ENCODE measurements around the gene OR13C3.
"Not testable (repeated sequence)": the region's sequence is repeated elsewhere in the genome, so short reads cannot be mapped to it uniquely, and the experiment has no call there.

Gene OR13C3

DNA sequence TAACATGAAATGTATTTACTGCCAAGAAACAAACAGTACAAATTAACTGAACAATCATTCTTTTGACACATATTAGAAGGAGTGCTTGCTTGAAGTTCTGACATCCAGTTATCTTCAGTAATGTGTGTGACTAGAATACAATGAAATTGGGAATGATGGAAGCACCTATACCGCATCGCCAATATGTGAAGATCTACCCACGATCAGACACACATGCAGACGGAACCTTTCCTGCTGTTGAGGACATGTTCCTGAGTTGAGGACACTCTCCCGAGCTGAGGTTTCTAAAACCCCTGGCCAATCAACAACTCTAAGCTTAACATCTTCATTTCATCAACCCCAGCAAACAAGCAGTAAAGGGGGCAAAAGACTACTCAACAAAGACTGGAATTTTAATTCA lies at the start of gene OR13C3:
Gene OR13C3, minus strand, starts transcription at position 101 of the 400 bp plus-strand sequence. CDS start 133 bp downstream, outside the sequence.
- no peak for DNase-seq

DNA sequence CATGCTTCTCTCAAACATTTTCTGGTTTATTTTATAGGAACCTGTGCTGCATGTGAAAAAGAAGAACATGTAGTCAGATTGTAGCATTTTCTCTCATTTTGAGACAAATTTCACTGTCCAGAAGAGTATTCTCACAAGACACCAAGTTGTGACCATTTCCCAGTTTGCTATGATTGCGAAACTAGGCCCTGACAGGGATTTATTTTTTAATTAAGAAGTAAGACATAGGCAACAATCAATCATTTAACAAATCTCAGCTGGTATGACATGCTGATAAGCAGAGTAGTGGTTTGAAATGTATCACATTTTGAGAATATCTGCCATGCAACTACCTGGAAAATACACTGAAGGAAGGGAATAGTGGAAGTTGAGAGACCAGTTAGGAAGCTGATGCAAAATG lies 43.9 kb upstream of the OR13C3 start:
- DNase-seq, result no peak

DNA sequence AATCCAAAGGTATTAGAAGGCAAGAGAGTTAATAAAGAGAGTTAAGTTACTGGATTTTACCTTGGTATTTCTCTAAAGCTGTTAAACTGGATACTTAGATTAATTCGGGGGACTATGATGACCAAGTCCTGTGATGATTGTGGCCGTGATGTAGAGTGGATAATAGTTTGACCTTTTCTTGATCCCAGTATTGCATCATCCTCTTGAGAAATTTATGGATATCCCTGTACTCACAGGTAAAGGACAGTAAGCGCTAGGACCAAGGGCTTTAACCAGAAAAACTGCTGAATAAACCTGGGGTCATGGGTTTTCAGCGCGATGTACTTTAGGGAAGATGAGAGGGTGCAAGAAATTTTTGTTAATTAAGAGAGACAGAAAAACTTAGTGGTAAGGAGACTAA lies 40.6 kb upstream of the OR13C3 start:
- no peak for DNase-seq

DNA sequence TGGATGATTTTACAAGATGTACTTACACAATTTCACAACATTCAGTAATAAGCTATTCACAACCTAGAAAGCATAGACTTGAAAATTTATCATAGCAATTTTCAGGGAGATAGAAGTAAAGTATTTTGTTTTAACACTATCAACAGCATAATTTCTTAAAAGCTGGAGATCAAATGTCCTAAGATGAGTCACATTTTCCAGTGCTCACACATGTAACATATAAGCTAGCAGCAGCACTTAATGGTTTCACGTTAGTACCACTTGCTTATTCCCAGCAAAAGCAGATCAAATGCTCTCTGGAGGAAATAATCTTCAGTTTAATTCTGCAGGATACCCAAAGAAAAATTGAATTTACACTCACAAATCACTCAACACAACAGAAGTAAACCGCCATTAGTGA lies 38.8 kb upstream of the OR13C3 start:
- DNase-seq, result no peak

DNA sequence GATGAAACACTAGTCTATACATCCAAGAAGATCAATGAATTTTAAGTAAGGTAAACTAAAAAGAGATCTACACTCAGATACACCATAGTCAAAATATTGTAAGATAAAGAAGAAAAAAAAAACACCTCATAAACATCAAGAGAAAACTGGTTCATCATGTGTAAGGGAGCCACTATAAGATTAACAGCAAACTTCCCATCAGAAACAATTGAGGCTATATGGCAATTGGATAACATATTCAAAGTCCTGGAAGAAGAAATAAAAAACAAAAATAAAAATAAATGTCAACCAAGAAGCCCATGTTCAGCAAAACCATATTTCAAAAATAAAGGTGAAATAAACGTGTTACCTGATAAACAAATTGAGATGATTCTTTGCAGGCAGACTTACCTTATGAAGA lies 36.0 kb upstream of the OR13C3 start:
- DNase-seq, result no peak

DNA sequence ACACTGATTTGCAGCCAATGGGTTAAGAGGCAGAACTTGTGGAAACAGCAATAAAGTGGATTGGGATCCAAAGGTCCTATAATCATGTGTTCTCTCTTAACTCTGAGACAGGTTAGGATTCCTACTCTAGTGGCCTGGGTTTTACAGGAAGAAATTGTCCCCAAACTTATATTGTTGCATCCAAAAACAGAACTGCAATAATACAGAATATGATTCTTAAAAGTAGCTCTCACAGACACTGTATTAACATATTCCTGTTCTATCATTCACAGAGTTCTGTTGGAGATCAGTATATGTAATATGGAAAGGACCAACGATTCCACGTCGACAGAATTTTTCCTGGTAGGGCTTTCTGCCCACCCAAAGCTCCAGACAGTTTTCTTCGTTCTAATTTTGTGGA lies 32.2 kb upstream of the OR13C3 start, which contains the start of gene OR13C8:
Gene OR13C8, plus strand, starts transcription at position 301 of the 400 bp plus-strand sequence. Its CDS starts 0 bp downstream, at position 301.
- DNase-seq, result no peak

DNA sequence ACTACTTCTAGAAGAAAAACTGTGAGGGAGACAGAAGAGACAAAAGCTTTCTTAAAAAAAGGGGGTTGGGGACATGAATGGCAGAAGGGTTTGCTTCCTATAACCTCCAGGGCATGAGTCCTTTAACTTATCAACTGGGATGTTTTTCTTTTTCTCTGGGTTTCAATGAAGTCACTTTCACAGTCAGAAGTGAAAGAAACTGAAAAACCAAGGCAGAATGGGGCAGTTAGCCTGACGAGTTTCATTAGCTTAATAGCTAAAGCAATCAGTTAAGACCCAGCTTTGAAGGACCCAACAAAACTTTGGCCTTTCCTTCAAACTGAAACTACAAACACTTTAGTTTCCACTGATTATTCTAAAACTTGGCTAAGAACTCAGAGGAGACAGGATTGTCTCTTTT lies 27.7 kb upstream of the OR13C3 start:
- no peak for DNase-seq

DNA sequence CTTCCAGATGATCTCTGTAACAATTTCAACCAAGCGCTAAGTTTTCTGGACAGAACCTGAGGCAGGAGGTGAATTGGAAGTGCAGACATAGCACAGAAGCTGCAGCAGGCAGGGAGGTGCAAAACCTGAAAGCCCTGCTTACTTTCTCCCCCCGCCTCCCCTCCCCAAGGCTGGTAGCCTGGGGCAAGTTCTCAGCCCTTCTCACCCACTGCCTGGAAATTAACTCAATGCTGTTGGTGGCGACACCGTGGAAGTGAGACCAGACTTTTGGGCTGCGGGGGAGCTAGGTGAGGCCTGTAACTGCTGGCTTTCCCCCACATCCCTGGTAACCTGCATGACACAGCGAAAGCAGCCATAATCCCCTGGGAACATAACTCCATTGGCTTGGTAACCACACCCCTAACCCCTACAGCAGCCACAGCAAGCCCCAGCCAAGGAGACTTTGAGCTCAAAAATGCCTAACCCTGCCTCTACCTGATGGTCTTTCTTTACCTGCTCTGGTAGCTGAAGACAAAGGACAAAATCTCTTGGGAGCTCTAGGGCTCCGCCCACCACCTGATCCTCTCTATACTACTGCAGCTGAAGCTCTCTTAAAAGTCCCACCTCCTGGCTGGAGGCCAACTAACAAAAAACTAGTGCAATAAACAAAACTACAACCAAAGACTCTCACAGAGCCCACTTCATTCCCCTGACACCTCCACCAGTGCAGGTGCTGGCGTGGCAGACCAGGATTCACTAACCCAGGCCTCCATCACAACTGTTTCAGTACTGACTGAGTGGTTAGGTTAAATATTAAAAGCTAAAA lies 20.4 kb upstream of the OR13C3 start:
- no peak for DNase-seq

DNA sequence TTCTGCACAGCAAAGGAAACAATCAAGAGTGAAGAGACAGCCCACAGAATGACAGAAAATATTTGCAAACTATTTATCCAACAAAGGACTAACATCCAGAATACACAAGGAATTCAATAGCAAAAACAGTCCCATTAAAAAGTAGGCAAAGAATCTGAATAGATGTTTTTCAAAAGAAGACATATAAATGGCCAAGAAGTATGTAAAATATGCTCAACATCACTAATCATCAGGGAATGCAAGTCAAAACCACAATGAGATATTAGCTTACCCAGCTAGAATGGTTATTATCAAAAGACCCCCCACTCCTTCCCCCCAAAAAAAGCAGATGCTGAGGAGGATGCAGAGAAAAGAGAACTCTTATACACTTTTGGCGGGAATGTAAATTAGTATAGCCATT lies 18.9 kb upstream of the OR13C3 start:
- DNase-seq, result no peak

DNA sequence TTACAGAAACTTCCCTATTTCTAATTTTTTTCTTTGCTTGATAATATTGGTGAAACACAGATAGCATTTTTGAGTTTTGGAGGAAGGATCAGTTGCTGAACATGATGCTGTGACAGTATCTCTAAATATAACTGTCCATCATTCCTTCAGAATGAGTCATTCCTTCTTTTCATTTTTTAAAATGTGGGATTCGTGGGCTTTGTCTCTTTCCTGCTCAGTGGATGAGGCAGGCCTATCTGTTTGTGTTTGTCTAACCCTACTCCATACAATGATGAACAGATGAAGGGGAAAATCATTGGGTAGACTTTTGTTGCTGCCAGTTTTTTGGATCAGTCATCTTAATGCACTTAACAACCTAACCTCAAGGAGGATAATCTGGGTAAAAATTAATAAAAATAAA lies 16.6 kb upstream of the OR13C3 start:
- DNase-seq, result no peak

DNA sequence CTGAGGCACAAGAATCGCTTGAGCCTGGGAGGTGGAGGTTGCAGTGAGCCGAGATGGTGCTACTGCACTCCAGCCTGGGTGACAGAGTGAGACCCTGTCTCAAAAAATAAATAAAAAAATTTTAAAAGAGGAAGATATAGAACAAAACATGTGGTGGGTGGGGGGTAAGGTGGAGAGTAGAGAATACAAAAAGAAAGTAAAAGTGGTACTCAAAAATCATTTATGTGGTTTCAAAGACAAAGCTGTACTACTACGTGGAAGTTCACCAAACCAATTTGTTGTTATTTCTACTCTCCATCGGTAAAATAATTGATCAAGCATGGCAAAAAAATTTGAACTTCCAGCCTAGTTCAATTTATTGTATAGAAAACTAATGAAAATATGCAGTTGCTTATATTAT lies 8.0 kb upstream of the OR13C3 start:
- no peak for DNase-seq

DNA sequence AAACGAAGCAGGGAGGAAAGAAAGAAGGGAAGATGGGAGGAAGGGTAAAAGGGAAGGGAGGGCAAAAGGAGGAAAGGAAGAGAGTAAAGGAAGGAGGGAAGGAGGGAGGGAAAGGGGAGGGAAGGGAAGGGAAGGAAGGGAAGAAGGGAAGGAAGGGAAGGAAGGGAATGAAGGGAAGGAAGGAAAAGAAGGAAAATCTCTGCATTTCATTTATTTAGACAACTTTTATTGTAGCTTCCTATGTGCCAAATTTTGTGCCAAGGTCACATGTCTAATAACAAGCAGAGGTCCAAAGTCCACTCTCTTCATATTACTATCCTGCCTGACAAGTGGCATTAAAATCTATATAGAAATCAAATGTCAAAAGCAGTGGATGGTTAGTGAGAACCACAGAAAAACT lies 2.6 kb upstream of the OR13C3 start:
- DNase-seq, result no peak

DNA sequence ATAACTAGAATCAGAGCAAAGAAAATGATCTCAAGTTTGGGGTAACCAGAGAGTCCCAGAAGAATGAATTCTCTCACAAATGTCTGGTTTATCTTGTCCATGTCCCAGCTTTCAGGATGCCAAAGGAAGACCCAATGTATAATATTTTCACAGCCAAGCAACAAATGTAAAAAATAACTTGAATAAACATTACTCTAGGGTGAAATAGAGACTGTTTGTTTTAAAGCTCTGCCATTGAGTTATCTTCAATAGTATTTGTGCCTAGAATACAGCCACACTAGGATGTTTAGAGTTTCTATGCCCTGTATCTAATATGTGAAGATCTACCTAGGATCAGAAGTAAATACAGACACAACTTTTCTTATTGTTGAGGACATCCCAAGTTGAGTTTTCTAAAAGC lies 9.5 kb downstream of the OR13C3 start, which contains the start of gene OR13C4:
Gene OR13C4, minus strand, starts transcription at position 101 of the 400 bp plus-strand sequence. Its CDS starts 0 bp downstream, at position 101.
- no peak for DNase-seq

DNA sequence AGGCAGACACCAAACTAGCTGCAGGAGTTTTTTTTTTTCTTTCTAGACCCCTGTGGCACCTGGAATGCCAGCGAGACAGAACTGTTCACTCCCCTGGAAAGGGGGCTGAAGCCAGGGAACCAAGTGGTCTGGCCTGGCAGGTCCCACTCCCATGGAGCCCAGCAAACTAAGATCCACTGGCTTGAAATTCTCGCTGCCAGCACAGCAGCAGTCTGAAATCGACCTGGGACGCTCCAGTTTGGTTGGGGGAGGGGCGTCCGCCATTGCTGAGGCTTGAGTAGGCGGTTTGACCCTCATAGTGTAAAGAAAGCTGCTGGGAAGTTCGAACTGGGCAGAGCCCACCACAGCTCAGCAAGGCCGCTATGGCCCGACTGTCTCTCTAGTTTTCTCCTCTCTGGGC lies 16.4 kb downstream of the OR13C3 start:
- DNase-seq, result not testable (repeated sequence)

DNA sequence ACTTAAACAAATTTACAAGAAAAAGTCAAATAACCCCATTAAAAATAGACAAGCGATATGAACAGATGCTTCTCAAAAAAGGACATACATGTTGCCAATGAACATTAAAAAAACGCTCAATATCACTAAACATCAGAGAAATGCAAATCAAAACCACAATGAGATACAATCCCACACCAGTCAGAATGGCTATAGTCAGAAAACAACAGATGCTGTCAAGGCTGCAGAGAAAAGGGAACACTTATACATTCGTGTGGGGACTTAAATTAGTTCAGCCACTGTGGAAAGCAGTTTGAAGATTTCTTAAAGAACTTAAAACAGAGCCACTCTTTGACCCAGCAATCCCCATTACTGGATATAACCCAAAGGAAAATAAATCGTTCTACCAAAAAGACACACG lies 21.8 kb downstream of the OR13C3 start:
- no peak for DNase-seq

DNA sequence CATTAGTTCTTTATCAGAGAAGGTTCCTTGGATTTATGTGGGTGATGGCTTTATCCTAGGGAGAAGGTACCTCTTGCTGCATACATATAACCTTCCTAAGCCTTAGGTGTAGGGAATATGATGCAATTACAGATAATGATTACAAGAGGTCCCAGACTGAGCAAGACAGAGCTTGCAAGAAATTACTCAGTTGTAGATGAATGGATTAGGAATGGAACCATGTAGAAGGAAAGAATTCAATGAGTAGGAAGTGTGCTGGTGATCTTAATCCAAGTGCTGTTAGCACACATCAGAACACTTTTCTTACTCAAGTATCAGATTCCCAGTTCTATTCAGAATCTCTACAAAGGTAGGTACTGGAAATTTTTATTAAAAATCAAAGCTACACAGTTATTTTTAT lies 30.1 kb downstream of the OR13C3 start:
- no peak for DNase-seq

DNA sequence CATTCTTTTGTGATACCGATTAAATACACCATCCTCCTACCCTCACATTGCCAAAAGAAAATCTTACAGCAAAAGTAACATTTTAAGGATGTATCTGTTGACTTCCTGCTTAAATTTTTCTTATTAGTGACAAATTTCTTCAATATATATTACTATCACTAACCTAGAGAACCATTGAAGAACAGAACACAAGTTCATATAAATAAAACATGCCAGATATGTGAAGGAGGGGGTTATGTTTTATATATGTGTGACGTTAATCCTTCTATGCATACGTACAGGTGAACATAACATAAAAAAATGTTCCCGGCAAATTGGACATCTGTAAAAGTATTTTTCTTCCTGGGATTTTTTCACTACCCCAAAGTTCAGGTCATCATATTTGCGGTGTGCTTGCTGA lies 32.7 kb downstream of the OR13C3 start, which contains the start of gene OR13F1:
Gene OR13F1, plus strand, starts transcription at position 301 of the 400 bp plus-strand sequence. Its CDS starts 0 bp downstream, at position 301.
- DNase-seq, result no peak

DNA sequence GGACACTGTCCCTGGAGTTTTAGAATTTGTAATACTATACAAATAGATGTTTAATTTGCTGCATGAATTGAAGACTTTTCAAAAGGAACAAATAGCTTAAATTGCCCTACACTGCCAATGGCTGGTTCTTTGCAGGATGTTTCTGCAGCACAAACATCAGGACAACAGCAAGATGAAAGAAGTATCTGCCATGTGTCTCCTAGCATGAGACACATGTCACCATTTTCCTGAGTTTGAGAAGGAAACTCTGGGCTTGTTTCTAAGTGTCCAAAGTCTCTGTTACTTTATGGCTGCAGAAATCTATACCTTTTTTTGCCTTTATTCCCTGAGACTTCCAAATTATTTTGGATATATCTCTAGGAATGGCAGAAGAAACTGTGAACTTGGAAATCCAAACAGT lies 33.2 kb downstream of the OR13C3 start:
- DNase-seq, result no peak

DNA sequence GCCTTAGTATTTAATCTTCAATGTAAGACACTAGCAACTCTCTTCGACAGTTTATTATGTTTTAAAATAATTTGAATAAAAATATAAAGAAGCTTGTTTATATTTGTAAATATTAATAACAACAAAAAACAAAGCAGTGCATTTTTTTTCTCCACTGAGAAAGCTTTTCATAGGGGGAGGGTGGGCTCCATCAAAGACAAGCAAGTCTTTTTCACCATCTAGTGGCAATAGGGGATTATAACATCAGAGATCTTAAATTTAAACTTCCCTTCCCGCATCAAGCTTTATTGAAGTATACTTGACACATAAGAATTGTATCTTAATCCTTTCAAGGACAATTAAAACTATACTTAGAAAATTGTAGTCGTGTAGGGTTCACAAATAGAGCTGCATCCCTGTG lies 41.8 kb downstream of the OR13C3 start:
- no peak for DNase-seq
